Stimulated activated CD4-positive, alpha-beta T cell treated with anti-CD3 and anti-CD28 coated beads, Interleukin-15, amount 100 ng/mL, for 1 hour (primary cell): Measurements from ENCODE around the gene PRRT1B.
"Not testable (repeated sequence)": the region's sequence is repeated elsewhere in the genome, so short reads cannot be mapped to it uniquely, and the experiment has no call there.

Experiments
- DNase-seq, 2 donors: peaks; one replicate each; pipeline ENCODE4 v3.0.0-alpha.2; 2020; ENCODE audit warnings: low read depth in 1 of 2, low spot score in 1 of 2

The PRRT1B gene

DNA sequence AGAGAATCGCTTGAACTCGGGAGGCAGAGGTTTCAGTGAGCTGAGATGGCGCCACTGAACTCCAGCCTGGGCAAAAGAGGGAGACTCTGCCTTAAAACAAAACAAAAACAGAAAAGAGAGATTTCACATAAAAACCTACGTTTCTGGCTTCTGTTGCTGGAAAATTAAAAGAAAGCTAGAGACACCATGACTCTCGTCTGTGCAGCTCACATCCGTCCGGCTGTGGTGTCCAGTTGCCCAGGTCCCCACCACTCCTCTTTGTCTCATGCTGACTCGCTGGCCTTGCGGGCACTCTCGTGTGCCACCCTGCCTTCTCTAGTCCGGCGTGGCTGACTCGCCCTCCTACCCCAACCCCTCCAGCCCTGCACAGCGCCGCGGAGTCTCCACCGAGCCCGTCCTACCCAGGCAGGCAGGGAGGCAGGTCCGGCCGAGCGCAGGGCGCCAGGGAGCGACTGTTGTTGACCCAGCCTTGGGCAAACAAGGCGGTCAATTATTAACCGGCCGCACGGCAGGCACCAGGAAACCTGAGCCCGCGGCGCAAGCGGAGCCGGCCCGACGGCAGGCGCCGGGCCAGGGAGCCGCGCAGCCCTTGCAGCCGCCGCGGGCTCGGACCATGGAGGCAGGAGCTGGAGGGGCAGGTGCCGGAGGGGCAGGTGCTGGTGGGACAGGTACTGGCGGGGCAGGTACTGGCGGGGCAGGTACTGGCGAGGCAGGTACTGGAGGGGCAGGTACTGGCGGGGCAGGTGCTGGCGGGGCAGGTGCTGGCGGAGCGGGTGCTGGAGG, at the start of gene PRRT1B:
Gene PRRT1B, plus strand, starts transcription at position 521 of the 783 bp plus-strand sequence. Its CDS starts 93 bp downstream, at position 614.
- DNase-seq, result no peak

DNA sequence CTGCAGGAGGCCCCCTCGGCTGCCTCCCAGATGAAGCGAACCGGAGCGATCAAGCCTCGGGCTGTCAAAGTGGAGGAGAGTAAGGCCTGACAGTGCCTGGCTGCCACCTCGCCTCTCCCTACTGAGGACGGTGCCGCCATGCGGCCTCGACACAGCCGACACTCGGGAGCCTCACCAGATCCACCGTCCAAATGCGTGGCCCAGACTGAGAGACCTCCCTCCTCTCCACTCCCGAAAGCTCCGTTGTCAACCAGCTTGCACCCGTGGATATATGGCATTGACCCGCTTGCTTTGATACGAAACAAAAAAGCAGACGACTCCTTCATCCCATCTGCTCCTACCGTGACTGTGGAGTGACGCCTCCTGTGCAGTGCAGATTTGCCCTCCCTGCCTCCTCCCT, 49.5 kb upstream of the PRRT1B start:
- no peak for DNase-seq

DNA sequence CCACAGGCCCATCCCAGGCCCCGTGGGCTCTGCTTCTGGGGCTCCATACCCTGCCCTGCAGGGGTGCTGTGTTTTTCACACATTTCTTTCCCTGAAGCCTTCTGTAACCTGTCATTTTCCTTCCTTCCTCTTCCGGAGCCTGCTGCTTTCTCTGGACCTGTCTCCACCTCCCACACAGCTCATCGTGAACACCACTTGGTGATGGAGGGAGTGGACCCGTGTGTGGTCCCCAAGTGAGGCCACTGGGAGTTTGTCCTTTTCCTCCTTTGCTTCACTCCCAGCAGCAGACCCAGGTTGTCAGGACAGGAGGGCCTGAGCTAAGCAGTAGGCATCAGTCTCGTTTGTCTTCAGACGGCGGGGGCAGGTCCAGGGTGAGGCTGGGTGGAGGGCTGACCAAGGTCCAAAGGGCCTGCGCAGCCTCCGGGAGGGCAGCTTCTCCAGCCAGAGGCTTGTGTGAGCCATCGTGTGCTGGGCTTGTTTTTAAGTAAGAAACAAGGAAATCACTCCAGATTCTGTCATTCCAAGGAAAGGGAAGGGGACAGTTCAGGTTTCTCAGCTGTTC, 48.4 kb upstream of the PRRT1B start:
- DNase-seq, result no peak

DNA sequence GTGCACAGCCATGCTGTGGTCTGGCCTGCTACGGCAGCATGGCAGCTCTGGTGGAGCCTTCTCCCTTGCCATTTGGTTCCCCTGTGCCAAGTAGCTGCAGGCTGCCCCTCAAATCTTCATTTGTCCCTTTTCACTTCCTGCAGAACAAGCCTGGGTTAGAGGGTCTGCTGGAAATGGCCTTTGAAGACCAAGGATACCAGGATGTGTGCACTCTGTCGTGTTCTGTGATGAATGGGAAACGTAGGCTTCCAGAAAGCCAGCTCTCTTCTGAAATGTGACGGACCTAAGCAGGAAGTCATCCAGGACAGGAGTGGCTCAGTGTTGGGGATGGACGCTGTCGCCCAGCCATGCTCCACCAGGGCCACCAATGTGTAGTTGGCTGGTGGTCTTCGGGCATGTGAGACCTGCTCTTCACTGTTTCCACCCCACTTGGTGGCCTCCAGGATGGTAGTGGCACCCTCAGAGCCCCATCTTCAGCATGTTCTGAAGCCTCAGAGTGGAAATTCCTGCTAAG, 46.0 kb upstream of the PRRT1B start:
- no peak for DNase-seq

DNA sequence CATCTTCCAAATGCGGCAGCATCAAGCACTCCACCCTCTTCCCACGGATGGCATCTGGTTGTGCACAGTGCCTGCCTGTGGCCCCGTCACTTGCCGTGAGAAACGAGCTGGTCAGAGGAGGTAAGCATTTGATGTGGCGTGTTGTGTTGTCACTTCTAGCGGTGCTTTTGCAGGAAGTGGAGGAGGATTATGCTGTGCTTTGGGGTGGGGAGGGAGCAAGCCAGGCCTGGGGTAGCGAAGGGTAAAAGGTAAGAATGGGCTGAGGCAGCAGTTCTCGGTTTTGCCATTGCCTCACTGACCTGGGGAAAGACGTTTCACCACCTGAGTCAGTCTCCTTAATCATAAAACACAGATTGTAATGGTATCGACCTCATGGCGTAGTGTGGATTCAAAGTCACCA, 44.9 kb upstream of the PRRT1B start:
- peak; percentile 38 to 43 for DNase-seq

DNA sequence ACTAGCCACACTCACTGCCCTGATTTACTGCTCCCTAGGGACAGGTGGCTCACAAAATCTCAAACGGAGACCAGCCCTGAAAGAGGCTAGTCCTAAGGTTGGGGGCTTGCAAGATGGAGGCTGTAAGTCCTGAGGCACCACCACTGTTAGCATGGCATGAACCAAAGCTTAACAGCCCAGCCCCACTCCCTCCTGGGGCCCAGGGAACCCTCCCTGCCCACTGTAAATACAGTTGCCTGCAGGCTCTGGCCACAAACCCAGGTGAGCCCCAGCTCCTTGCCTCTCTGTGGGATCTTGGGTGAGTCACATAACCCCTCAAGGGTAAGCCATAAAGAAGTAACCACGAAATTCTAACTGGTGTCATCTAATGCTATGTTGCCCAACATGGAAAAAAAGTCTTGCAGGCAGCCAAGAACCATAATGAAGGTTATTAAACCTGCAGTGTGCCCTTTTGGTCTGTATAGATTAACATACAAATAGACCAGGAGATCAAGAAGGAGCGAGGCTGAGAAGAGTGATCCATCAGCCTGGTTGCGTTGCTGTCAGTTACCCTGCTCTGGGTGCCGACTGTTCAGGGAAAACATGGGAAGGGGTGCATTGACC, 44.3 kb upstream of the PRRT1B start:
- peak; percentile 17 to 19 for DNase-seq

DNA sequence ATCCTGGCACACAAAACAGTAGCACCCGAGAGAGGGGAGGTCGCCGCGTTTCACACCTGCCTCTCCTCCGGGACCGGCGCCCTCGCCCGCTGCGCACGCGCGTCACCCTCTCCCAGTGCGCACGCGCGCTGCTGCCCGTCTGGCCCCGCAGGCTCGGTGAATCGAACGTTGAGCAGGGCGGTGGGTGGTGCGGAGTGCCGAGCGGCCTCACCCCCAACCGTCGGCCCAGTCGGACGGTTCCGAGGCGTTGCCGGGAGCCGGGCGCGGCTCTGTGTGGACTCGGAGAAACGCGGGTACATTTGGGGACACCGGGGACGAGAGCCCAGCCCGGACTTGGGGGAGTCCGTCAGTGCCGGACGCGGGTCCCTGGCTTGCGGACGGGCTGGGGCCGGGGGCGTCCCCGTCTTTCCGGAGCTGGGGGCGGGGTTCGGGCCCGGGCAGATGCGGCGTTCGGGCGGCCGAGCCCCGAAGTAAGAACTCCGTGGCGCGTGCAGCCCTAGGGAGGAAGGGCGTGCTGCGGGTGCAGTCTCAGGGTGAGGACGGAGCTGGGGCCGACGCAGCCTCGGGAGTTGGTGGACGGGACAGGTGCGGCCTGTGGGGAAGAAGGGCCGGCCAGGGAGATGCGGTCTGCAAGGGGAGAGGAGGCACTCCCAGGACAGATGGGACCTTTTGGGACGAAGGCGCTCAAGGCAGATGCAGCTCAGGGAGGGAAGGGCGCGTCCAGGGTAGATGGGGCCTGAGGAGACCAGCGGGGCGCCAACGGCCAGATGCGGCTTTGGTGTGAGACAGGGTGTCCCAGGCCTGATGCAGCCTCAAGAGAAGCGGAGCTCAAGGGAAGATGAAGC, 42.3 kb upstream of the PRRT1B start, which contains the start of gene POMT1:
Gene POMT1, plus strand, starts transcription at position 138 of the 845 bp plus-strand sequence. CDS start 1,301 bp downstream, outside the sequence.
- peak; percentile 81 to 83 for DNase-seq

DNA sequence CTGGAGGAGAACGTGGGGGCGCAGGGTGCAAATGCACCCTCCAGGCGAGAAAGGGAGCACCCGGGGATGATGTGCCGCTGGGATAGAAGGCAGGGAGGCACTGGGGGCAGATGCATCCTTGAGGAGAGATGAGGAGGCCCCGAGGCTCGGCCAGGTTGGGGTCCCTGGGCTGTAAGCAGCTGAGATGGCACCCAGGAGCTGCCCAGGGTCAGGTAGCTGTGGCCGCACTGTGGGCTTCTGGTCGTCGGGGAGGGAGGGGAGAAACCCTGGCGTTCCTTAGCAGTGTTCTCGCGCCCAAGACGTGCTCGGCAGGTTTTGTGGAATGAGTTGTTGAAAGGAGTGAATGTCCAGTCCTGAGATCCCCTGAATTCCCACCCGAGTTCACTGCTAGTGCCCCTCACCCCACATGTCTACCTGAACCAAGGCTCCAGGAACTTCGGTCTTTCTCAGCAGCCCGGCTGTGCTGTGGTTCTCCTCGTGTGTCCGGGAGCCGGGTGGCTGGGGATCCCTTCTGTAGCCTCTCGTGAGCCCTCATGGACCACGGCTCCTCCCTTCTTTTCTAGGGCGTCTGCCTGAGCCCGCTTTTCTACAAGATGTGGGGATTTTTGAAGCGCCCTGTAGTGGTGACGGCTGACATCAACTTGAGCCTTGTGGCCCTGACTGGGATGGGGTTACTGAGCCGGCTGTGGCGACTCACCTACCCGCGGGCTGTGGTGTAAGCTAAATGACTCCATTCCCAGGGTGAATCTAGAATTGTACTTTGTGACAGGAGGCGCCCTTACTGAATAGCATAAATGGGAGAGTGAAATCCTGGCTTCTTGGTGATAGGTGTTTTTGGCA, 41.5 kb upstream of the PRRT1B start:
- DNase-seq, result peak; percentile 23 to 32

DNA sequence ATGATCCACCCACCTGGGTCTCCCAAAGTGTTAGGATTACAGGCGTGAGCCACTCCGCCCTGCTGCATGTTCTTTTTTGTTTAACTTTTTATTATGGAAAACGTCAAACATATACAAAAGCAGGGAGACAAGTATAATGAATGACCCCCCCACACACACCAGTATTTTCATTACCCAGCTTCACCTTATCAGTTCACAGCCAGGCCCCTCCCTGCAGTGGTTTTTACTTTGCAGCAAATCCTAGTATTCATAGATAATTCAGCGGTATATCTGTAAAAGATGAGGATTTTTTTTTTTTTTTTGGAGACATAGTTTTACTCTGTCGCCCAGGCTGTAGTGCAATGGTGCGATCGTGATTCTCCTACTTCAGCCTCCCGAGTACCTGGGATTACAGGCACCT, 40.3 kb upstream of the PRRT1B start:
- no peak for DNase-seq

DNA sequence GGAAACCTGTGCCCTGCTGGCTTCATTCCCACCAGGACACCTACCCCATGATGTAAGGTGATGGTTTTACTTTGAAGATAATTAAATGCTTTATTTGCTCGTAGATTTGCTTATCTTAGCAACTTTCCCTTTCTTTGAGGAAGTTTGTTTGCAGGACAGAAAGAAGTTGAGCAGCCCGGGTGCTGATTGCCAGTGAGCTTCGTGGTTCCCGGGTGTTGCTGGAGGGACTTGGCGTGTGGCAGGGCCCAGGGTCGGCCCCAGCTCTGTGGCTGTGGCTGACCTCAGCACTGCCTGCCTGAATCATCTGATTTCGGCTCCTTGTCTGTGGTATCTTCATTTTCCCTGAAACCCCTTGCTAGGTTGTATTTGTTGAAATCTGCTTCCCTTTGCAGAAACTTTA, 33.9 kb upstream of the PRRT1B start:
- no peak for DNase-seq

DNA sequence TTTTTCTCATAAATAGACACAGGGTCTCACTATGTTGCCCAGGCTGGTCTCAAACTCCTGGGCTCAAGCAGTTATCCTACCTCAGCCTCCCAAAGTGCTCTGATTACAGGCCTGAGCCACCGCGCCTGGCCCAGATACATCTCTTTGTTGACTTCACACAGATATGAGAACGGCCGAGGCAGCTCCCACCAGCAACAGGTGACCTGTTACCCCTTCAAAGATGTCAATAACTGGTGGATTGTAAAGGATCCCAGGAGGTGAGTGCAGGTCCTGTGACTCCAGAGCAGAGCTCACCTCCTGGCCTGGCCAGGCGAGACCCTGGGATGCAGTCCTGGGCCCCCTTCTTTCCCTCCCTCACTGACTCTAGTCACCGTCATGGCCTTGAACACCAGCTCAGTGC, 33.4 kb upstream of the PRRT1B start:
- no peak for DNase-seq

DNA sequence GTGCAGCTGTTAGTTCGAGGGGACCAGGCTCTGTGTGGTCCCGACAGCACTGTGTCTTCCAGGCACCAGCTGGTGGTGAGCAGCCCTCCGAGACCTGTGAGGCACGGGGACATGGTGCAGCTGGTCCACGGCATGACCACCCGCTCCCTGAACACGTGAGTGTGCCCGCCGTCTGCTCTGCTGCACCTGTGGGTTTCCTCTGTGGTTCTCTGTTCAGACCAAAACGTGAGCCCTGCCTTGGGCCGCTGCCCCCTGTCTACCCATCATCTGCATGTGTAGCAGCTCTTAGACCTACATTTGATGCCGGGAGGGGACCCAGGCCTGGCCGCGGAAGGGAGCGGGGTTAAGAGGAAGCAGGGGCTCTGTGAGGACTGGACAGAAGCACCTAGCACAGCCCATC, 32.1 kb upstream of the PRRT1B start:
- DNase-seq, result no peak

DNA sequence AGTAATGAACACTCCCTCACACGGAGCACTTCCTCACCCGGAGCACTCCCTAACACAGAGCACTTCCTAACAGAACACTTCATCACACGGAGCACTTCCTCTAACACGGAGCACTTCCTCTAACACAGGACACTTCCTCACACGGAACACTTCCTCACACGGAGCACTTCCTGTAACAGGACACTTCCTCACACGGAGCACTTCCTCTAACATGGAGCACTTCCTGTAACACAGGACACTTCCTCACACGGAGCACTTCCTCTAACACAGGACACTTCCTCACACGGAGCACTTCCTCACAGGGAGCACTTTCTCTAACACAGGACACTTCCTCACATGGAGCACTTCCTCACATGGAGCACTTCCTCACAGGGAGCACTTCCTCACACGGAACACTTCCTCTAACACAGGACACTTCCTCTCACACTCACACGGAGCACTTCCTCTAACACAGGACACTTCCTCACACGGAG, 29.7 kb upstream of the PRRT1B start:
- not testable (repeated sequence) for DNase-seq

DNA sequence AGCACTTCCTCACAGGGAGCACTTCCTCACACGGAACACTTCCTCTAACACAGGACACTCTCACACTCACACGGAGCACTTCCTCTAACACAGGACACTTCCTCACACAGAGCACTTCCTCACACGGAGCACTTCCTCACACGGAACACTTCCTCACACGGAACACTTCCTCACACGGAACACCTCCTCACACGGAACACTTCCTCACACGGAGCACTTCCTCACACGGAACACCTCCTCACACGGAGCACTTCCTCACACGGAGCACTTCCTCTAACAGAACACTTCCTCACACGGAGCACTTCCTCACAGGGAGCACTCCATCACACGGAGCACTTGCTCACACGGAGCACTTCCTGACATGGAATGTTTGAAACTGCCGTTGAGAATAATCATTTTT, 29.2 kb upstream of the PRRT1B start:
- no peak for DNase-seq

DNA sequence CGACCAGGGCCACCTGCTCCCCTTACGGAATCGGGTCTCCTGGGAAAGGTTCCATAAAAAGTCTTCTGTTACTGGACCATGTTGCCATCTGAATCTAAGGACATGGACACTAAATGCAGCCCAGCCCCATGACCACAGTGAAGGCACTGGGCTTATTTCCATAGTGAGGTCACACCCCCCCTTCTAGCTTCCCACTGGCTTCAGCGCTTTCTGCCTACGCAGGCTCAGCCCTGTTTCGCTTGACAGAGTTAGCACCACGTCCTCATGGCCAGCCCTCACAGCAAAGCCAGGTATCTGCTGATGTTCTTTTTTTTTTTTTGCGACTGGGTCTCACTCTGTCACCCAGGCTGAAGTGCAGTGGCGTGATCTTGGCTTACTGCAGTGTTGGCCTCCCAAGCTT, 28.4 kb upstream of the PRRT1B start:
- DNase-seq, result no peak

DNA sequence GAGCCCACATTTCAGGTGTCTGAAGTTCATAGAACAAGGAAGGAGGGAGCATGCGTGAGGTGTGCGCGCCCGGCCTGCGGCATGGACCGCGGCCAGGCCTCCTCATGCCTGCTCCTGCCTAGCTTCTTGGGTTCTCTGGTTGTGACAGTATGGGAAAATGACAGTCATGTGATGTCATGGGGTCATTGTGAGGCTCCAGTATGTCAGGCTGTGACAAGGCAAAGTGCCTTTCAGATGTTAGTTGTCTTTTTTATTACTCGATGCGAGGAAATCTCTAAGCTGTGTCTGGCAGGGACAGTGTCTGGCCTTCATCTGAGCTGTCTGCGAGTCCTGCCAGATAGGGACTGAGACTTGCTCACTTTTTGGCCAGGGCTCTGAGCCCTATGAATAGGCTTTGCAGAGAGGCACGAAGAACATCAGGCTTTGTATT, 27.5 kb upstream of the PRRT1B start:
- no peak for DNase-seq

DNA sequence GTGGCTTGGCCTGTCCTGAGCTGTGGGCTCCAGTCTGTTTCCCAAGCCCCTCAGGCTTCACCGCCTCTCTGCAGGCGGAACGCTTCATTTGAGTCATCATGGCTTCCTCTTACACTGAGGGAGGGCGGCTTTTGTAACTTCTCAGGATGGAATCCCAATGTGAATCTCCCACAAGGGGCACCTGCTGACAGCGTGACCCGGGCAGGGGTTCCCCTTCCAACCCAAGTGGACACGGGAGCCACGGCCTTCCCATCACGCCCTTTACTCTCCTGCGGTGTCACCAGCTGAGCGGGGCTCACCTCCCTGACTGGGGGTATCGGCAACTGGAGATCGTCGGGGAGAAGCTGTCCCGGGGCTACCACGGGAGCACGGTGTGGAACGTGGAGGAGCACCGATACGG, 26.8 kb upstream of the PRRT1B start:
- DNase-seq, result no peak

DNA sequence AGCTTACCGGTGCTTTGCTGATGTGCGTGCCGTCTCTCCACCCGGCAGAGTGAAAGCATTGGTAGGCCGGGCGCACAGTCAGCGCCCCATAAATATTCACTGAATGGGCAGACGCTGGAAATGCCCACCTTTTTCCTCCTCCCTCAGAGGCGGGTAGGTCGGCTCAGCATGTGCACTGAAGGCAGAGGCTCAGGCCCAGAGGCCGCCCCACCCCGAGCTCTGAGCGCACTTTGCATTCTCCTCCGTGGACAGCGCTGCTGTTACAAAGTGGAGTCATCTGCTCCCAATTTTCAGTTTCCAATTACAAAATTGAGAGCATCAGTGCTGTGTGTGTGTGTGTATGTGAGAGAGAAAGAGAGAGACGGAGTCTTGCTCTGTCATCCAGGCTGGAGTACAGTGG, 24.8 kb upstream of the PRRT1B start:
- DNase-seq, result no peak

DNA sequence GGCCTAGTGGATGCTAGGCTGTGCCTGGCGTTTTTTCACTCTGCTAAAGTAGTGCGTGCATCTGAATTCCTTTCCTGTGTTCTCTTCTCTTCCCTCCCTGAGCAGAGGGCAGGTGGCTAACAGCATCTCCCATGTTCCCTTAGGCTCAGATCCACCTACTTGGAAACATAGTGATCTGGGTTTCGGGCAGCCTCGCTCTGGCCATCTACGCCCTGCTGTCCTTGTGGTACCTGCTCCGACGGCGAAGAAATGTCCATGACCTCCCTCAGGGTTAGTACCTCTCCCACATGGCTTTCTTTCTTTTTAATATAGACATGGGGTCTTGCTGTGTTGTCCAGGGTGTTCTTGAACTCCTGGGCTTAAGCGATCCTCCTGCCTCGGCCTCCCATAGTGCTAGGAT, 24.1 kb upstream of the PRRT1B start:
- DNase-seq, result no peak

DNA sequence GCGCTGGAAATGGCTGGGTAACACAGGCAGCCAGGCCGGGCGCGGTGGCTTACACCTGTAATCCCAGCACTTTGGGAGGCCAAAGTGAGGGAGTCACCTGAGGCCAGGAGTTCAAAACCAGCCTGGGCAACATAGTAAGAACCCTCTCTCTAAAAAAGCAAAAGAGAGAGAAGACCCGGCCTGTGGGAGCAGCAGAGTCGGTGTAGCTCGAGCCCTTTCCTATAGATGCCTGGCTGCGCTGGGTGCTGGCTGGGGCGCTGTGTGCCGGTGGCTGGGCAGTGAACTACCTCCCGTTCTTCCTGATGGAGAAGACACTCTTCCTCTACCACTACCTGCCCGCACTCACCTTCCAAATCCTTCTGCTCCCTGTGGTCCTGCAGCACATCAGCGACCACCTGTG, 23.5 kb upstream of the PRRT1B start:
- DNase-seq, result no peak
